Measurements from ENCODE around the gene CHD5. TPM values are rescaled to one million over a fixed set of nuclear protein-coding genes. Genes with fewer than 3 reads are reported as not detected.

CHD5 gene
- polyA plus RNA-seq, 1 donor from 2014 or later, result 22.0 TPM

- H3K27me3 ChIP-seq (ENCODE audit: insufficient read depth, low read depth, low read length), result no peaks in the 10 kb centered on the region
- no peaks in the 10 kb centered on the region for H3K9me2 ChIP-seq (ENCODE audit: insufficient read depth, low read length)
- no peak overlapping the region for H2AFZ ChIP-seq (ENCODE audit: low read depth, low read length)
- H3K79me2 ChIP-seq (replicated peaks; ENCODE audit: insufficient read depth, low read length), result no peaks in the 10 kb centered on the region
- no peak overlapping the region for H3K9ac ChIP-seq (ENCODE audit: low read length)
- no peak overlapping the region for H3K4me2 ChIP-seq (ENCODE audit: low read length)
- H3K9me3 ChIP-seq (ENCODE audit: low read length), result no peaks in the 10 kb centered on the region
- H3K4me3 ChIP-seq (ENCODE audit: low read length), result no peak overlapping the region
- no peaks in the 10 kb centered on the region for H3K36me3 ChIP-seq (ENCODE audit: insufficient read depth, low read length)
- H3F3A ChIP-seq (ENCODE audit: insufficient read depth, low read length, poor library complexity, severe bottlenecking), result no peaks in the 10 kb centered on the region
- no peak overlapping the region for H3K27ac ChIP-seq (ENCODE audit: low read length)
- H4K20me1 ChIP-seq (ENCODE audit: insufficient read depth), result no peaks in the 10 kb centered on the region
- TF ChIP-seq MXI1 (conservative IDR thresholded peaks at IDR 0.05; ENCODE audit: poor library complexity, severe bottlenecking), result no peak
- TF ChIP-seq SMC3 (conservative IDR thresholded peaks at IDR 0.05; ENCODE audit: poor library complexity), result no peak
- TF ChIP-seq EZH2 (IDR thresholded peaks at IDR 0.05; ENCODE audit: borderline replicate concordance, insufficient read depth, low read length, poor library complexity, severe bottlenecking), result no peak
- TF ChIP-seq TAF1 (IDR thresholded peaks at IDR 0.05; ENCODE audit: low read depth), result no peak
- no peak for TF ChIP-seq RAD21 (conservative IDR thresholded peaks at IDR 0.05)
- TF ChIP-seq, protein P1, sequence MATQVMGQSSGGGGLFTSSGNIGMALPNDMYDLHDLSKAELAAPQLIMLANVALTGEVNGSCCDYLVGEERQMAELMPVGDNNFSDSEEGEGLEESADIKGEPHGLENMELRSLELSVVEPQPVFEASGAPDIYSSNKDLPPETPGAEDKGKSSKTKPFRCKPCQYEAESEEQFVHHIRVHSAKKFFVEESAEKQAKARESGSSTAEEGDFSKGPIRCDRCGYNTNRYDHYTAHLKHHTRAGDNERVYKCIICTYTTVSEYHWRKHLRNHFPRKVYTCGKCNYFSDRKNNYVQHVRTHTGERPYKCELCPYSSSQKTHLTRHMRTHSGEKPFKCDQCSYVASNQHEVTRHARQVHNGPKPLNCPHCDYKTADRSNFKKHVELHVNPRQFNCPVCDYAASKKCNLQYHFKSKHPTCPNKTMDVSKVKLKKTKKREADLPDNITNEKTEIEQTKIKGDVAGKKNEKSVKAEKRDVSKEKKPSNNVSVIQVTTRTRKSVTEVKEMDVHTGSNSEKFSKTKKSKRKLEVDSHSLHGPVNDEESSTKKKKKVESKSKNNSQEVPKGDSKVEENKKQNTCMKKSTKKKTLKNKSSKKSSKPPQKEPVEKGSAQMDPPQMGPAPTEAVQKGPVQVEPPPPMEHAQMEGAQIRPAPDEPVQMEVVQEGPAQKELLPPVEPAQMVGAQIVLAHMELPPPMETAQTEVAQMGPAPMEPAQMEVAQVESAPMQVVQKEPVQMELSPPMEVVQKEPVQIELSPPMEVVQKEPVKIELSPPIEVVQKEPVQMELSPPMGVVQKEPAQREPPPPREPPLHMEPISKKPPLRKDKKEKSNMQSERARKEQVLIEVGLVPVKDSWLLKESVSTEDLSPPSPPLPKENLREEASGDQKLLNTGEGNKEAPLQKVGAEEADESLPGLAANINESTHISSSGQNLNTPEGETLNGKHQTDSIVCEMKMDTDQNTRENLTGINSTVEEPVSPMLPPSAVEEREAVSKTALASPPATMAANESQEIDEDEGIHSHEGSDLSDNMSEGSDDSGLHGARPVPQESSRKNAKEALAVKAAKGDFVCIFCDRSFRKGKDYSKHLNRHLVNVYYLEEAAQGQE (IDR thresholded peaks at IDR 0.05; ENCODE audit: borderline replicate concordance), result no peak
- TF ChIP-seq, protein P2, sequence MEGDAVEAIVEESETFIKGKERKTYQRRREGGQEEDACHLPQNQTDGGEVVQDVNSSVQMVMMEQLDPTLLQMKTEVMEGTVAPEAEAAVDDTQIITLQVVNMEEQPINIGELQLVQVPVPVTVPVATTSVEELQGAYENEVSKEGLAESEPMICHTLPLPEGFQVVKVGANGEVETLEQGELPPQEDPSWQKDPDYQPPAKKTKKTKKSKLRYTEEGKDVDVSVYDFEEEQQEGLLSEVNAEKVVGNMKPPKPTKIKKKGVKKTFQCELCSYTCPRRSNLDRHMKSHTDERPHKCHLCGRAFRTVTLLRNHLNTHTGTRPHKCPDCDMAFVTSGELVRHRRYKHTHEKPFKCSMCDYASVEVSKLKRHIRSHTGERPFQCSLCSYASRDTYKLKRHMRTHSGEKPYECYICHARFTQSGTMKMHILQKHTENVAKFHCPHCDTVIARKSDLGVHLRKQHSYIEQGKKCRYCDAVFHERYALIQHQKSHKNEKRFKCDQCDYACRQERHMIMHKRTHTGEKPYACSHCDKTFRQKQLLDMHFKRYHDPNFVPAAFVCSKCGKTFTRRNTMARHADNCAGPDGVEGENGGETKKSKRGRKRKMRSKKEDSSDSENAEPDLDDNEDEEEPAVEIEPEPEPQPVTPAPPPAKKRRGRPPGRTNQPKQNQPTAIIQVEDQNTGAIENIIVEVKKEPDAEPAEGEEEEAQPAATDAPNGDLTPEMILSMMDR (IDR thresholded peaks at IDR 0.05; ENCODE audit: poor library complexity, severe bottlenecking), result no peak
- TF ChIP-seq EP300 (conservative IDR thresholded peaks at IDR 0.05; ENCODE audit: poor library complexity, severe bottlenecking), result no peak
- no peak for TF ChIP-seq POLR2AphosphoS5 (IDR thresholded peaks at IDR 0.05)
These were observed 76.1 kb downstream of the CHD5 start for GRCh38 chr1:6103854-6104530.

DNA sequence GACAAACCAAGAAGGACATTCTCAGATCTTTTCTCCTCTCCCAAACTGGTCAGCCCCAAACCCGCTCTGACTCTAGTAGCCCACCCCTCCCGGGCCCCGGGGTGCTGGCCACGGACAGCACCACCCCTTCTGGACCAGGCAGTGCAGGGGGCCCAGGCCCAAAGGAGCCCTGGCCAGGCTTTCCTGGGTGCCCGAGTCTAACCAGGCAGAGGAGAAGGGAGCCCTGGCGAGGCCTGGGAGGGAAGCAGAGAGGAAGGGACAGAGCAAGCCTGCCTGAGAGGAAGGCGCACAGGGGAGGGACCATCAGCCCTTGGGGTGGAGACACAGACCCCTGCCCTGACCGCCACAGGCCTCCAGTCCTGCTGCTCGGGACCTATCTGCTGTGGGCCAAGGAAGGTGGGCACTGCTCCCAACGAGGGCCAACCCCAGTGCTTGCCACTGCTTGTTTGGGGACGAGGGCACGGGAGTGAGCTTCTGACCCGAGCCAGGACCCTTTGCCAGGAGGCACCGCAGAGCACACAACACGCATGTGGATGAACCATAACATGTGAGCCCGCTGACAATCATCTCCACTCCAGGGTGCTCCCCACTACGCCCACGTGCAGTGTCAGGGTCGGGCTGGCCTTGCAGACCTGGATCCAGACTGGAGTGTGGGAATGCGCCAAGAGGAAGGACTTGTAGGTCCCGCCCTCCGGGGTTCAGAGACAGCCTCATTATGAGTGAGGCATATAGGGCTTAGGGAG is 76.8 kb downstream of the CHD5 start:
- TF ChIP-seq EP300 (conservative IDR thresholded peaks at IDR 0.05; ENCODE audit: poor library complexity, severe bottlenecking) (no peak), POLR2AphosphoS5 (IDR thresholded peaks at IDR 0.05) (no peak), RAD21 (conservative IDR thresholded peaks at IDR 0.05) (no peak), TAF1 (IDR thresholded peaks at IDR 0.05; ENCODE audit: low read depth) (no peak), MXI1 (conservative IDR thresholded peaks at IDR 0.05; ENCODE audit: poor library complexity, severe bottlenecking) (no peak), SMC3 (conservative IDR thresholded peaks at IDR 0.05; ENCODE audit: poor library complexity) (no peak), EZH2 (IDR thresholded peaks at IDR 0.05; ENCODE audit: borderline replicate concordance, insufficient read depth, low read length, poor library complexity, severe bottlenecking) (no peak)
- TF ChIP-seq, protein P1 (IDR thresholded peaks at IDR 0.05; ENCODE audit: borderline replicate concordance), result no peak
- H3F3A ChIP-seq (ENCODE audit: insufficient read depth, low read length, poor library complexity, severe bottlenecking), result no peaks in the 10 kb centered on the region
- H3K27ac ChIP-seq (ENCODE audit: low read length), result no peak overlapping the region
- H4K20me1 ChIP-seq (ENCODE audit: insufficient read depth), result no peaks in the 10 kb centered on the region
- H3K4me2 ChIP-seq (ENCODE audit: low read length), result no peak overlapping the region
- no peak overlapping the region for H2AFZ ChIP-seq (ENCODE audit: low read depth, low read length)
- no peaks in the 10 kb centered on the region for H3K79me2 ChIP-seq (replicated peaks; ENCODE audit: insufficient read depth, low read length)
- H3K27me3 ChIP-seq (ENCODE audit: insufficient read depth, low read depth, low read length), result no peaks in the 10 kb centered on the region
- H3K4me3 ChIP-seq (ENCODE audit: low read length), result no peak overlapping the region
- H3K9me2 ChIP-seq (ENCODE audit: insufficient read depth, low read length), result no peaks in the 10 kb centered on the region
- H3K9me3 ChIP-seq (ENCODE audit: low read length), result no peaks in the 10 kb centered on the region
- no peak overlapping the region for H3K9ac ChIP-seq (ENCODE audit: low read length)
- H3K36me3 ChIP-seq (ENCODE audit: insufficient read depth, low read length), result no peaks in the 10 kb centered on the region

Data from neural cell (in vitro differentiated cells).